ENCODE results near the gene BMERB1. TPM values are rescaled to one million over a fixed set of nuclear protein-coding genes. Genes with fewer than 3 reads are reported as not detected.
A peak's percentile ranks its signal among the peaks of the same experiment; 100 is the strongest.

The BMERB1 gene
- total RNA-seq, 1 donor from 2014 or later = 47.9 TPM

GRCh38 chr16:15516609-15517008, 82.2 kb downstream of the BMERB1 start:
- Mint-ChIP-seq H3K27me3 (ENCODE audit: unreplicated experiment) (no peaks in the 10 kb centered on the region), H3K4me3 (ENCODE audit: unreplicated experiment) (no peak overlapping the region), H3K9me3 (ENCODE audit: unreplicated experiment) (no peaks in the 10 kb centered on the region), H3K36me3 (ENCODE audit: unreplicated experiment) (peaks cover 11% of the 10 kb centered on the region), H3K4me1 (ENCODE audit: unreplicated experiment) (peaks cover 16% of the 10 kb centered on the region), H3K27ac (ENCODE audit: unreplicated experiment) (no peak overlapping the region)
- DNase-seq (ENCODE audit: extremely low spot score, unreplicated experiment) = no peak
- no peak for TF ChIP-seq CTCF (IDR thresholded peaks at IDR 0.05)

DNA sequence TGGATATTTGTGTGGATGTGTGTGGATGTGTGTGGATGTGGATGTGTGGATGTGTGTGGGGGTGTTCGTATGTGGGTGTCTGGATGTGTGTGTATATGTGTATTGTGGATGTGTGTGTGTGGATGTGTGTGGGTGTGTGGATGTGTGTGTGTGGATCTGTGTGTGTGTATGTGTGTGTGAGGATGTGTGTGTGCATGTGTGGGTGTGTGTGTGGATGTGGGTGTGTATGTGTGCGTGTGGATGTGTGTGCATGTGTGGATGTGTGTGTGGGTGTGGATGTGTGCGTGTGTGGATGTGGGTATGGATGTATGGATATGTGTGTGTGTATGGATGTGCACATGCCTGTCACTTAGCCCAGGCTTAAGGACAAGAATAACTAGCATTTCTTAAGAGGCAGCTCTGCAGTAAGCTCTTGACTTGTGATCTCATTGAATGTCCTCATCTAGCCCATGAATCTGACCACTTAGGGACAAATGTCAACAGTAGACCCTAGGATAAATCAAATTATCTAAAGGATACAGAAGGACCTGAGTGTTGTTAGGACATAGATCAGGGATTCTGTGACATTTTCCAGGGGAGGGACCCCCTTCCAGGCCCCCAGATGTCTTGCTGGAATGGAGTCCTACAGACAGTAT, 83.5 kb downstream of the BMERB1 start:
- peaks cover 10% of the 10 kb centered on the region for H3K36me3 Mint-ChIP-seq (ENCODE audit: unreplicated experiment)
- no peak overlapping the region for H3K4me3 Mint-ChIP-seq (ENCODE audit: unreplicated experiment)
- peaks cover 21% of the 10 kb centered on the region for H3K4me1 Mint-ChIP-seq (ENCODE audit: unreplicated experiment)
- no peak for TF ChIP-seq CTCF (IDR thresholded peaks at IDR 0.05)
- DNase-seq (ENCODE audit: extremely low spot score, unreplicated experiment) = no peak
- H3K9me3 Mint-ChIP-seq (ENCODE audit: unreplicated experiment) = no peaks in the 10 kb centered on the region
- H3K27ac Mint-ChIP-seq (ENCODE audit: unreplicated experiment) = peak overlapping the region; percentile 23
- H3K27me3 Mint-ChIP-seq (ENCODE audit: unreplicated experiment) = no peaks in the 10 kb centered on the region

DNA sequence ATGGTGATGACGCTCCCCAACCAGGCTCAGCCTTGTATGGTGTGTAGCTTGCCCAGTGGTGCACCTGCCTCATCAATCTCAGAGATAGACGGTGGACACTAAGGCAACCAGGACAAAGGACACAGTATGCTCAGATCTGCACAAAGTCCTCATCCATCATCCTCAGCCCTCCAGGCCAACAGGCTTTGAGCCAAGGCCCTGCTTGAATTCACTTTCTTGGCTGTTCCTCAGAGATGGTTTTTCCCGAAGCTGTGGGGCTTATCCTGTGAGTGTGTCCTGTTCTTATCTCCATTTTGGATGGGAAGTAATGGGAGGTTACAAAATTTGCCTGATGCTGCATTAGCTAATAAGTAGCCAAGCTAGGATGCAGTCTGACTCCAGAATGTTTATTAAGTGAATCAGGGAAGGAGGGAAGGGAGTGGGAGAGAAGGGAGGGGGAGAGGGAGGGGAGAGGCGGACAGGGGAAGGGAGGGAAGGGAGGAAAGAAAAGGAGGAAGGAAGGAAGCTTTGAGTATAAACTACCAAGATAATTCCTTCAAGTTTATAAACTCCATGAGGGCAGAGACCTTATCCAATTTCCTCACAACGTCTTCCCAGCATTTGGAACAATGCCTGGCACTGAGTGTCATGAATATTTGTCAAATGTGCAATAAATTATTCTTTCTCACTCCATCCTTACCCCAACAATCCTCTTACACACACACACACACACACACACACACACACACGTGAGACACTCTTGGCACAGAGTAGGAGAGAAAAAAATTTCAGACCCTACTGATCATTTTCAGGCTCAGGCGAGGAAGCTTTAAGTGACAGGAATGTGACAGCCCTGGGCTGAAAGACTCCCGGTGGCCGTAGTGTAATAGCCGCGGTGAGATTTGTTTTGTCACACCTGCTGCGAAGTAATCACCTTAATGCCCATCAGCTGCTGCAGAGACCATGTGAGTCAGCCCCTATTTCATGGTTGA, 84.3 kb downstream of the BMERB1 start:
- no peak overlapping the region for H3K4me3 Mint-ChIP-seq (ENCODE audit: unreplicated experiment)

DNA sequence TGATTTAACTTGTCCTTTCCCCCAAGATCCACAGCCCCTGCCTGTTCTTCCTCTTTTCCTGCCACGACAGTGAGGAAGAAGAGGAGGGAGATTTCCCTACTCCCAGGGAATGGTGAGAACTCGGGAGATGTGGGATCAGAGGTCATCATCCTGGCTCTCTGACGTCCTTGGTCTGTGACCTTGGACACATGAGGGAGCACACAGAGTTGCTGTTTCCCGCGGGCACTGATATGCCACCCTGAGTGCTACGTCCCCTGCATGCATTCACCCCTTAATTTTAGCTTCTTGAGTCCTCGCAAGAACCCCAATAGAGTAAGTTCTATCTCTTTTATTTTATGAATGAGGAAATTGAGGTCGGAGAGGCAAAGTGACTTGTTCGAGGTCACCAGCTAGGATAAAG, 85.4 kb downstream of the BMERB1 start:
- no peak for DNase-seq (ENCODE audit: extremely low spot score, unreplicated experiment)
- peaks cover 29% of the 10 kb centered on the region for H3K4me1 Mint-ChIP-seq (ENCODE audit: unreplicated experiment)
- no peaks in the 10 kb centered on the region for H3K27me3 Mint-ChIP-seq (ENCODE audit: unreplicated experiment)
- H3K4me3 Mint-ChIP-seq (ENCODE audit: unreplicated experiment) = no peak overlapping the region
- no peak for TF ChIP-seq CTCF (IDR thresholded peaks at IDR 0.05)
- H3K9me3 Mint-ChIP-seq (ENCODE audit: unreplicated experiment) = no peaks in the 10 kb centered on the region
- no peak overlapping the region for H3K27ac Mint-ChIP-seq (ENCODE audit: unreplicated experiment)
- peaks cover 11% of the 10 kb centered on the region for H3K36me3 Mint-ChIP-seq (ENCODE audit: unreplicated experiment)

More for the DNA sequence above, 84.3 kb downstream of the BMERB1 start:
- no peak for DNase-seq (ENCODE audit: extremely low spot score, unreplicated experiment)
- Mint-ChIP-seq H3K4me1 (ENCODE audit: unreplicated experiment) (peaks cover 26% of the 10 kb centered on the region), H3K27ac (ENCODE audit: unreplicated experiment) (peak overlapping the region; percentile 23), H3K27me3 (ENCODE audit: unreplicated experiment) (no peaks in the 10 kb centered on the region), H3K36me3 (ENCODE audit: unreplicated experiment) (peaks cover 11% of the 10 kb centered on the region), H3K9me3 (ENCODE audit: unreplicated experiment) (no peaks in the 10 kb centered on the region)
- no peak for TF ChIP-seq CTCF (IDR thresholded peaks at IDR 0.05)

DNA sequence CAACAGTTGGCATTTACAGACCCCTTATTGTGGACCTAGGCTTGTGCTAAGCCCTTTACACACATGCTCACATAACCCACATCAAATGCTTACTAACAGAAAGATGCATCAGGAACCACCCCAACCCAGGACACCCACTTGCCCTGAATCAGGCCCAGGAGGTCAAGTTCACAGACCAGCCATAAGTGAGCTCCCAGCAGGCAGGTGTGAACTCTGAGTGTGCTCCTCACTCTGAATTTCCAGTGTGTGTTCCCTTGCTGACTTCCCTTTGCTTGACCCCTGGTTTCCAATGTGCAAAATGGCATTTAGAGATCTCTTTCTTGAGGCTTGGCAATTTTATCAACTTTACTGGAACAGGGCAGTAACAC, 87.0 kb downstream of the BMERB1 start:
- Mint-ChIP-seq H3K36me3 (ENCODE audit: unreplicated experiment) (peaks cover 11% of the 10 kb centered on the region), H3K4me1 (ENCODE audit: unreplicated experiment) (peaks cover 29% of the 10 kb centered on the region), H3K9me3 (ENCODE audit: unreplicated experiment) (no peaks in the 10 kb centered on the region), H3K27me3 (ENCODE audit: unreplicated experiment) (no peaks in the 10 kb centered on the region), H3K27ac (ENCODE audit: unreplicated experiment) (peak overlapping the region; percentile 24), H3K4me3 (ENCODE audit: unreplicated experiment) (no peak overlapping the region)
- TF ChIP-seq CTCF (IDR thresholded peaks at IDR 0.05) = no peak
- DNase-seq (ENCODE audit: extremely low spot score, unreplicated experiment) = no peak
